OCI-LY7 (cell line): ENCODE data around the gene TCTN1.

Source experiments
- EZH2phosphoT487 ChIP-seq: fragments of 200-600 bp; sonication (generic); IDR thresholded peaks from 2 replicates; pipeline ENCODE4 v1.6.1; 2018; ENCODE audit warnings: low read depth, borderline replicate concordance, mild to moderate bottlenecking, mixed run types, antibody characterized with exemption, low read length, moderate library complexity, mixed read lengths
- TF ChIP-seq, protein P1 (sequence below): fragments of 200-600 bp; sonication (generic); conservative IDR thresholded peaks from 2 replicates; pipeline ENCODE4 v1.5.1; 2014; ENCODE audit warnings: mild to moderate bottlenecking, antibody characterized with exemption, low read length, moderate library complexity, mixed read lengths

DNA sequence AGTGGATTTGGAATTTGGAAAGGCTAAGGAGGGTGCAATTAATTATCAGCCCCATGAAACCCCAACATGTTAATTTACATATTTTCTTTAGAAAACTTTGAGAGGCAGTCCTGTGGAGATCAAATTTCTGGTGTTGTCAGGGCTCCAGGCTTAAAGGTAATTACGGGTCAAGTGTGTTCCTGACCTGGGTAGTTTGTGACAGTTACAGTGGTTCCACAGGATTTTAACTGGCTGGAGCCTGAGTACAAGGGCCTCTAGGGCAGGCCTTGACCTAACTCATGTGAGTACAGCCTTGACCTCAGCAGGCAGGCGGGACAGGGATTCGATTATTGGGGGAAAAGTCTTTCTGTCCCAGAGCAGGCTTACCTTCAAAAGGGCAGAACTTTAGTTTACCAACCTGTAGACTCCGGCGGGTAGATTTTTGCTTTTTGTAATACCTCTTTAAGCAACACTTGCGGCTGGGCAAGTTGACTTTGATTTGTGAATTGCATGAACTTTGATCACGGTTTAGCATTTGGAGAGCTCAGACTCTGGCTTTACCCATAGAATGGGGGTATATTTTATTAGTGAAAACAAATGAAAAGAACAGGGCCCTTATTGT is 22.4 kb upstream of the TCTN1 start:
- TF ChIP-seq, protein P1, sequence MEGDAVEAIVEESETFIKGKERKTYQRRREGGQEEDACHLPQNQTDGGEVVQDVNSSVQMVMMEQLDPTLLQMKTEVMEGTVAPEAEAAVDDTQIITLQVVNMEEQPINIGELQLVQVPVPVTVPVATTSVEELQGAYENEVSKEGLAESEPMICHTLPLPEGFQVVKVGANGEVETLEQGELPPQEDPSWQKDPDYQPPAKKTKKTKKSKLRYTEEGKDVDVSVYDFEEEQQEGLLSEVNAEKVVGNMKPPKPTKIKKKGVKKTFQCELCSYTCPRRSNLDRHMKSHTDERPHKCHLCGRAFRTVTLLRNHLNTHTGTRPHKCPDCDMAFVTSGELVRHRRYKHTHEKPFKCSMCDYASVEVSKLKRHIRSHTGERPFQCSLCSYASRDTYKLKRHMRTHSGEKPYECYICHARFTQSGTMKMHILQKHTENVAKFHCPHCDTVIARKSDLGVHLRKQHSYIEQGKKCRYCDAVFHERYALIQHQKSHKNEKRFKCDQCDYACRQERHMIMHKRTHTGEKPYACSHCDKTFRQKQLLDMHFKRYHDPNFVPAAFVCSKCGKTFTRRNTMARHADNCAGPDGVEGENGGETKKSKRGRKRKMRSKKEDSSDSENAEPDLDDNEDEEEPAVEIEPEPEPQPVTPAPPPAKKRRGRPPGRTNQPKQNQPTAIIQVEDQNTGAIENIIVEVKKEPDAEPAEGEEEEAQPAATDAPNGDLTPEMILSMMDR, result no peak
- no peak for TF ChIP-seq EZH2phosphoT487
